GM18951 (cell line): Measurements from ENCODE around the gene ACOX1.
"Not testable (repeated sequence)": the region's sequence is repeated elsewhere in the genome, so short reads cannot be mapped to it uniquely, and the experiment has no call there.

Source experiments
- POLR2A ChIP-seq: IDR thresholded peaks from 4 replicates; pipeline ENCODE4 v1.6.1; 2011; ENCODE audit warnings: mild to moderate bottlenecking; ENCODE audit not compliant: insufficient read length, insufficient read depth; ENCODE audit errors: extremely low read depth
- in situ Hi-C: fragments of 300-500 bp; cut with MboI; formaldehyde crosslinking; loops from one replicate; pipeline ENCODE4 v1.12.0; 2022; ENCODE audit warnings: low sequenced_read_pairs, mixed read lengths, inconsistent platforms; ENCODE audit not compliant: unreplicated experiment

The ACOX1 gene

DNA sequence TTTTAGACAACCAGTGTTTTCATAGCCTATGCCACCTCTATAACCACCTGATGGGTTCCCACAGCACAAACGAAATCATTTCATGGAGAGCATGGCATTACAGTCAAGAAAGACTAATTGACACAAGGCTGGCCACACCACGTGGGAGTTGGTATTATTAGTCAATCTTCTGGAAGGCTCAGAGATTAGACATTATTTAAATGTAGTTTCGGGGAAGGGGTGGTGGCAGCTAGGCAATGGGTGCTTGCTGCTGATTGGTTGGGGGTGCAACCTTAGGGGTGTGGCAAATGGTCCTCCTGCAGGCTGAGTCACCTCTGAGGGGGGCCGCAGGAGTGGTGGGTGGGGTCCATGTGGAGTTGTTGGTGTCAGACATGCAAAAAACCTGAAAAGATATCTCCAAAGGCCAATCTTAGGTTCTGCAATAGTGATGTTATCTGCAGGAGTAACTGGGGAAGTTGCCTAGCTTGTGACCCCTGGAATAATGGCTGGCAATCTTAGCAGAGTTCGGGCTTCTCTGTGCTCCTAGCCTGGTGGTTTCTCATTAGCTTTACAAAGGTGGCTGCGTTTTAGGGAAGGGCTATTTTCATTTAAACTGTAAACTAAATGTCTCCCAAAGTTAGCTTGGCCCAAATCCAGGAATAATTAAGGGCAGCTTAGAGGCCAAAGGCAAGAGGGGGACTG is 4.7 kb upstream of the ACOX1 start:
- no peak for TF ChIP-seq POLR2A
- in situ Hi-C loops: no loop called here

DNA sequence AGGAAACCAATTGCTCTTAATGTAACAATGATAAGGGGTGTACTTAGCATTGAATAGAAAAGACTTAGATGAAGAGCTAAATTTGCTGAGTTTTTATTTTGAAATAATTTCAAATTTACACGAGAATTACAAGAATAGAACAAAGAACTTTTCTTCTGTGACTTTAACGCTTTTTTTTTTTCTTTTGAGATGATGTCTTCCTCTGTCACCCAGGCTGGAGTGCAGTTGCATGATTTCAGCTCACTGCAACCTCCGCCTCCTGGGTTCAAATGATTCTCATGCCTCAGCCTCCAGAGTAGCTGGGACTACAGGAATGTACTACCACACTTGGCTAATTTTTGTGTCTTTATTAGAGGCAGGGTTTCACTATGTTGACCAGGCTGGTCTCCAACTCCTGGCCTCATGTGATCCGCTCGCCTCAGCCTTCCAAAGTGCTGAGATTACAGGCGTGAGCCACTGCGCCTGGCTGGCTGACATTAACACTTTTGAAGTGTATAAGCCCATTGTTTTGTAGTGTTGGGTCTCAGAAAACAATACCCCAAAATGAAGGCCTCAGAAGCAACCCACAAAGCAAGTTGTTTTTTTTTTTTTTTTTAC is 2.2 kb upstream of the ACOX1 start:
- no peak for TF ChIP-seq POLR2A
- in situ Hi-C loops: no loop called here

DNA sequence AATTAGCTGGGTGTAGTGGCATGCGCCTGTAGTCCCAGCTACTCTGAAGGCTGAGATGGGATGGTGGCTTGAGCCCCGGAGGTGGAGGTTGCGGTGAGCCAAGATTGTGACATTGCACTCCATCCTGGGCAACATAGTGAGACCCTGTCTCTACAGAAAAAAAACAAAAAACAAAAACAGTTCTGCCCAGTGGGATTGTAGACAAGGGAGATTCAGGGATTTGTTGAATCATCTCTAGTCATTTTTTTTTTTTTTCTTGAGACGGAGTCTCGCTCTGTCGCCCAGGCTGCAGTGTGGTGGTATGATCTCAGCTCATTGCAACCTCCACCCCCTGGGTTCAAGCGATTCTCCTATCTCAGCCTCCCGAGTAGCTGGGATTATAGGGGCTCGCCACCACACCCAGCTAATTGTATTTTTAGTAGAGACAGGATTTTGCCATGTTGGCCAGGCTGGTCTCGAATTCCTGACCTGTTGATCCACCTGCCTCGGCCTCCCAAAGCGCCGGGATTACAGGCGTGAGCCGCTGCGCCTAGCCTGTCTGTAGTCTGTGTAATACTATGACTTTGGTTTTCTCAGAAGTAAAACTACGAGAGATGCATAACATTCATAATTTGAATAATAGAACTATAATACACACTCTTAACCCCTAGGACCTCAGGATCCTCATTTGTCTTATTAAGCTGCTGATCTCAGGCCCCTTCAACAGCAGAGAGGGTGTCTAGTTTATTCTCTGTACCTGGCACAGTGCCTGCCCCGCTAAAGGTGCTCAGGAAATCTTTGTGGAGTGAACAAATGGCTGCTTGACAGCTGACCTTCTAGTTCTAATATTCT is 1.4 kb upstream of the ACOX1 start:
- in situ Hi-C loops: no loop called here
- no peak for TF ChIP-seq POLR2A

DNA sequence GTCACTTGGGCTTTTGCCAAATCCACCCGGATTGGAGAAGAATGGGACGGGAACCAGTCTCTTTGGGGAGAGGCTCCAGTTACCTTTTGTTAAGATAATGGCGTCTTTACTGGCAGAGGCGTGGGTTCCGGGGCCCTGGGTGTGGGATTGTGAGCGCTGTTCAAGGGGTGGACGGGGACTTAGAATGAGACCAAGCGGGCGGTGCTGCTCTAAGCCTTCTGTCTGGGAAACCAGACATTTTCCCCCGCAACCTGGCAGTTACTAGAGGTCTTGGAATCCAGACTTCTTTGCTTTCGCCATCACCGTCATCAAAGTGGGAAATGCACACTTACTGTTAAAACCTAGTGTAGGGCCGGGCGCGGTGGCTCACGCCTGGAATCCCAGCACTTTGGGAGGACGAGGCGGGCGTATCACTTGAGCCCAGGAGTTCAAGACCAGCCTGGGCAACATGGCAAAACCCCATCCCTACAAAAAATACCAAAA is 780 bp upstream of the ACOX1 start:
- in situ Hi-C loops: no loop called here

DNA sequence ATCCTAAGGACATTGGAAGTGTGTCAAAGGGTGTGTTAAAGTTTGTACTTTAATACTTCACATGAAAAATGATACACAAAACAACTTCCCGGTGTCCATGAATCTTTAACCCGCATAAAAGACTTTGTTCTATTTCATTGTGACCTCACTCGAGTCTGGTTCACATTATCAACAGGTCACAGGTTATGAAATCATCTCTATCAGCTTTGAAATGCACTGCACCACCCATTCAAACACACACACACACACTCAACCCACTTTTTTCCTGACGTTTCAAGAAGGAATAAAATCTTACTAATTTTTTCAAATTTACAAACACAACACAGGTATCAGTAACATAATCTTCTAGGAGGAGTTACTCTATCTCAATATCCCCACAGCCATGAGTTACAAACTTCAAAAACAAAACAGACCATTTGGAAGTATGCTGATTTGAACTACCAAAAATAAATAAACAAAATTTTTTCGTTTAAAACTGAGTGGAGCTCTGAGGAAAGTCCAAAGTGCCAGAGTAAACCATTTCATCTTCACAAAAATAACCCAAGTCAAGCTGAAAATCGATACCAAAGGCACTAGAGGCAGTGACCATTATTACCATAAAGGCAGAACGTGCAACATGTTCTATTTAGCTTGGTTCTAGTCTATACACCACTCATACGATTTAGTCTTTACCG is 2.7 kb downstream of the ACOX1 start:
- in situ Hi-C loops: no loop called here
- TF ChIP-seq POLR2A: no peak

More for the DNA sequence above, 780 bp upstream of the ACOX1 start:
- TF ChIP-seq POLR2A: no peak

DNA sequence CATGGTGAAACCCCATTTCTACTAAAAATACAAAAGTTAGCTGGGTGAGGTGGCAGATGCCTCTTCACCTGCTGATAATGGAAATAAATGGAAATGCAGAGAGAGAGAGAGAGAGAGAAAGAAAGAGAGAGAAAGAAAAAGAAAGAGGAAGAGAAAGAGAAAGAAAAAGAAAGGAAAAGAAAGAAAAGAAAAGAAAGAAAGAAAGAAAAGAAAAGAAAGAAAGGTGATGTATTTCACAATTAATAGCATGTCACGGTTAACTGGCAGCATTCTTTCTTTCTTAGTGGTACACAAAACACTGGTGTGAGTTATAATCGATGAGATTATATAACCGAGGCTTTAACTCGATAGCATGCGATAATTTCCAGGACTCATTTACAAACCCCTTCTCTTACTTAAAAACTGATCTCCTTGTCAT is 3.2 kb downstream of the ACOX1 start:
- in situ Hi-C loops: no loop called here
- TF ChIP-seq POLR2A: no peak

DNA sequence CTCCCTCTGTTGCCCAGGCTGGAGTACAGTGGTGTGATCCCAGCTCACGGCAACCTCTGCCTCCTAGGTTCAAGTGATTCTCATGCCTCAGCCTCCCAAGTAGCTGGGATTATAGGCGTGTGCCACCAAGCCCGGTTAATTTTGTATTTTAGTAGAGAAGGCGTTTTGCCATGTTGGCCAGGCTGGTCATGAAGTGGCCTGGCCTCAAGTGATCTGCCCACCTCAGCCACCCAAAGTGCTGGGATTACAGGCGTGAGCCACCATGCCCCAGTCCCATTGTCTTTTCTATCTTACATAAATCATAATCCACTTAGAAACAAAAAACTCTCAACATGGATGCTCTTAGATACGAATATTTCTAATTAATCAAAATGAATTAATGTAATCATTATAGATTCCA is 3.8 kb downstream of the ACOX1 start:
- in situ Hi-C loops: not testable (repeated sequence)

DNA sequence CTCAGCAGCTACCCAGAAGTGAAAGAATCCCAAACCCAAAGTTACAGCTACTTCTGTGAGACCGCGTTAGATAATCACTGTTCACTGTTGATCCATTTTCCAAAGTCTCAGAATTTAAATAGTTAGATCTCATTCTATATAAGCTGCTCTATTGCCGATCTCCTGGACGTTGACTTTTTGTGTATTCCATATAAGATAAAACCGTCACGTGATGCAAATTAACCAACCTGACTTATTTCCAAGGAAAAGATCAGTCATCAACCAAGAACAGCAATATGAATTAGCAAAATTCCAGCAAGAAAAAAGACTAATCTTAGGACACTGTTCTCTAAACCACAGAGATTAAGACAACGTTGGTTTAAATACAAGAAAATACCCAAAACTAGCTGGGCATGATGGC is 8.3 kb downstream of the ACOX1 start:
- no peak for TF ChIP-seq POLR2A
- in situ Hi-C loops: no loop called here

DNA sequence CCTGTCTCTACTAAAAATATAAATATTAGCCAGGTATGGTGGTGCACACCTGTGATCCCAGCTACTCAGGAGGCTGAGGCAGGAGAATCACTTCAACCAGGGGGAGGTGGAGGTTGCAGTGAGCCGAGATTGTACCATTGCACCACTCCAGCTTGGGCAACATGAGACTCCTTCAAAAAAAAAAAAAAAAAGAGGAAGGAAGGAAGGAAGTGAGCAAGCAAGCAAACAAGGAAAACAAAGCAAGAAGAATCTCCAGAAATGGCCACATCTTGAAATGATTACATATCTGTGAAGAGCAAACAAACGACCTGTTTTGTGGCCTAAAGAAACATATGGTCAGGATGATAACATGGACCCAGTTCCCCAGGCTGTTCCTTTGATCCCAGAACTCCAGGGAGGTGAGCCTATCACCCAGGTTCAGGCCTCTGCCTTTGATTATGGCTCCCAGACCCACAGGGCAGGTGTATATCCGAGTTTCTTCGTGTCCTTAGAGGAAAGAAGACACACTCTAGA is 8.9 kb downstream of the ACOX1 start:
- TF ChIP-seq POLR2A: no peak
- in situ Hi-C loops: no loop called here

DNA sequence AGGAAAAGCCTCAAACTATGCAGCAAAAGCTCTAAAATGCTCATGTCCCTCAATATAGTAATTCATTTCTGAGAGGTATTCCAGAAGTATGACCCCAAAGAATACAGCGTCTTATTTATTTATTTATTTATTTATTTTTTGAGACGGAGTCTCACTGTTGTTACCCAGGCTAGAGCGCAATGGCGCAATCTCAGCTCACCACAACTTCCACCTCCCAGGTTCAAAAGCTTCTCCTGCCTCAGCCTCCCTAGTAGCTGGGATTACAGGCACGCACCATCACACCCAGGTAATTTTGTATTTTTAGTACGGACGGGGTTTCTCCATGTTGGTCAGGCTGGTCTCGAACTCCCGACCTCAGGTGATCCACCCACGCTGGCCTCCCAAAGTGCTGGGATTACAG is 9.9 kb downstream of the ACOX1 start:
- in situ Hi-C loops: not testable (repeated sequence)

DNA sequence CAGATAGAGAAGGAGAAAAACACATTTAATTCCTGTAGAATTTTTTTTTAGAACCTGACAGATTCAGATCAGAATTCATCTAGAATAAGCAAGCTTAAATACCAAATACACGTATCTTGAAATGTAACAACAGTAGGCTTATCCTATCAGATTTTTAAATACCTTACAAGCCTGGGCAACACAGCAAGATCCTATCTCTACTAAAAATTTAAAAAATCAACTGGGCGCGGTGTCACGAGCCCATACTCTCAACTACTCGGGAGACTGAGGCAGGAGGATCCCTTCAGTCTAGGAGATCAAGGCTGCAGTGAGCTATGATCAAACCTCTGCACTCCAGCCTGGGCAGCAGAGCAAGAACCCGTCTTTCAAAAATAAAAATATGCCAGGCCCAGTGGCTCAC is 13.5 kb downstream of the ACOX1 start:
- TF ChIP-seq POLR2A: no peak
- in situ Hi-C loops: no loop called here

DNA sequence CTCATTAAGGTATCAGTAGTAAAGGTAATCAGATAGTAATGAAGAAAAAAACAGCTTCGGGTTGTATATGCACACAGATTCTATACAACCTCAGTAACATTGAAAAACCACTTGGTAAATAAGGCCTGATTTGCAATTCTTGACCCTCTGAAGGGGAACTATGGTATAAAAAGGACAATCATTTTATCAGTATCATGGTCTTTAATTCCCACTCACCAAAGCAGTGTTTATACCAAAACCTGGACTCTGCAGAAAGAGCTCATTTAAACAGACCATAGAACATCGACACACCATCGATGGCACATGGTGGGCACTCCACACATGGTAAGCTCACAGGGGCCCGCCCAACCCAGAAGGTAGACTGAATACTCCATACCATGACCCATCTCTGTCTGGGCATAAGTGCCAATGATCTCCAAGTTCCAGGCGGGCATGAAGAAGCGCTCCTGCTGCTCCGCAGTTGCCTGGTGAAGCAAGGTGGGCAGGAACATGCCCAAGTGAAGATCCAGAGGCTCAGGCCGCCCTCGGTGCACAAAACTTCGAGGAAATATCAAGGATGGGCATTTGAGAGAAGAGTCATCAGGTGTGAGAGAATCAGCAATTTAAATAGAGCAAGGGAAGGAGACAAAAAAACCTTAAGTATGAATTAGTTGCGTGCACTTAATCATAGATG is 19.0 kb downstream of the ACOX1 start:
- TF ChIP-seq POLR2A: no peak
- in situ Hi-C loops: no loop called here
